ENCODE measurements around the gene KNTC1. TPM values are rescaled to one million over a fixed set of nuclear protein-coding genes. Genes with fewer than 3 reads are reported as not detected.
"Not testable (repeated sequence)": the region's sequence is repeated elsewhere in the genome, so short reads cannot be mapped to it uniquely, and the experiment has no call there.

Gene KNTC1
- total RNA-seq, 2 donors from 2014 or later, result 2.2 to 3.0 TPM

- Histone ChIP-seq H3K4me1 (no peaks in the 10 kb centered on the region), H3K36me3 (no peaks in the 10 kb centered on the region), H3K27me3 (no peaks in the 10 kb centered on the region), H3K4me3 (no peak overlapping the region), H3K27ac (no peak overlapping the region), H3K9me3 (no peaks in the 10 kb centered on the region)
- no peak for TF ChIP-seq CTCF (IDR thresholded peaks at IDR 0.05)
- DNase-seq (ENCODE audit: low spot score), result no peak
These were observed 108.4 kb downstream of the KNTC1 start for GRCh38 chr12:122635471-122635870.

- Histone ChIP-seq H3K9me3 (no peaks in the 10 kb centered on the region), H3K27ac (no peak overlapping the region), H3K4me3 (no peak overlapping the region), H3K4me1 (no peaks in the 10 kb centered on the region), H3K27me3 (no peaks in the 10 kb centered on the region), H3K36me3 (no peaks in the 10 kb centered on the region)
- no peak for TF ChIP-seq CTCF (IDR thresholded peaks at IDR 0.05)
- no peak for DNase-seq (ENCODE audit: low spot score)
These were observed 116.3 kb downstream of the KNTC1 start for GRCh38 chr12:122643207-122643805.

GRCh38 chr12:122646517-122647217 lies 119.6 kb downstream of the KNTC1 start:
- no peak for DNase-seq (ENCODE audit: low spot score)

GRCh38 chr12:122651520-122652224 lies 124.6 kb downstream of the KNTC1 start:
- Histone ChIP-seq H3K27ac (no peak overlapping the region), H3K4me3 (no peak overlapping the region), H3K36me3 (no peaks in the 10 kb centered on the region), H3K9me3 (no peaks in the 10 kb centered on the region), H3K4me1 (no peaks in the 10 kb centered on the region), H3K27me3 (no peaks in the 10 kb centered on the region)
- no peak for TF ChIP-seq CTCF (IDR thresholded peaks at IDR 0.05)
- DNase-seq (ENCODE audit: low spot score), result no peak

More at GRCh38 chr12:122646517-122647217, 119.6 kb downstream of the KNTC1 start:
- Histone ChIP-seq H3K9me3 (no peaks in the 10 kb centered on the region), H3K36me3 (no peaks in the 10 kb centered on the region), H3K27ac (no peak overlapping the region), H3K27me3 (no peaks in the 10 kb centered on the region), H3K4me3 (no peak overlapping the region), H3K4me1 (no peaks in the 10 kb centered on the region)
- TF ChIP-seq CTCF (IDR thresholded peaks at IDR 0.05), result no peak

GRCh38 chr12:122653291-122653690 lies 126.2 kb downstream of the KNTC1 start:
- not testable (repeated sequence) for H3K4me3 ChIP-seq; H3K27ac ChIP-seq; DNase-seq (ENCODE audit: low spot score); H3K36me3 ChIP-seq; H3K9me3 ChIP-seq; H3K27me3 ChIP-seq; H3K4me1 ChIP-seq

GRCh38 chr12:122656298-122656697 lies 129.2 kb downstream of the KNTC1 start:
- TF ChIP-seq CTCF (IDR thresholded peaks at IDR 0.05), result no peak

More at GRCh38 chr12:122656298-122656697, 129.2 kb downstream of the KNTC1 start:
- no peak for DNase-seq (ENCODE audit: low spot score)
- Histone ChIP-seq H3K36me3 (no peaks in the 10 kb centered on the region), H3K27ac (no peak overlapping the region), H3K4me1 (no peaks in the 10 kb centered on the region), H3K4me3 (no peak overlapping the region), H3K27me3 (no peaks in the 10 kb centered on the region), H3K9me3 (no peaks in the 10 kb centered on the region)
